A673 (cell line): ENCODE measurements around the gene RAB37. TPM values are rescaled to one million over a fixed set of nuclear protein-coding genes. Genes with fewer than 3 reads are reported as not detected.

Source experiments
- BruUV-seq: library from RNA; stranded (reverse); fragments of 400-500 nt; replicated peaks from 2 replicates; lab custom pipeline; 2021; lab: Mats Ljungman, UMichigan
- CTCF ChIA-PET: fragments of 300-600 bp; sonication (Branson Sonifier 250); formaldehyde crosslinking; loops from one replicate; lab custom pipeline; 2022; ENCODE audit warnings: antibody characterized with exemption; lab: Charles Lee
- POLR2A ChIA-PET: fragments of 300-600 bp; sonication (Branson Sonifier 250); formaldehyde crosslinking; loops from one replicate; lab custom pipeline; 2022; ENCODE audit warnings: antibody characterized with exemption; ENCODE audit not compliant: low non-redundant PET; lab: Charles Lee
- DNase-seq: peaks from one replicate; pipeline ENCODE4 v3.0.0-alpha.2; 2015; ENCODE audit warnings: low spot score
- H3K27ac ChIP-seq: fragments of 200-600 bp; sonication (generic); 2 replicates; pipeline ENCODE4 v1.5.1; 2016; ENCODE audit warnings: mixed run types, low read depth, mild to moderate bottlenecking, mixed read lengths, antibody characterized with exemption, low read length; ENCODE audit not compliant: poor library complexity, severe bottlenecking
- H3K27me3 ChIP-seq: fragments of 200-600 bp; sonication (generic); replicated peaks from 2 replicates; pipeline ENCODE4 v1.6.1; 2017; ENCODE audit warnings: mixed run types, low read depth, mild to moderate bottlenecking, mixed read lengths, antibody characterized with exemption, low read length; ENCODE audit not compliant: insufficient read depth, poor library complexity
- H3K36me3 ChIP-seq: fragments of 200-600 bp; sonication (generic); 2 replicates; pipeline ENCODE4 v1.6.1; 2016; ENCODE audit warnings: mixed run types, mild to moderate bottlenecking, mixed read lengths, antibody characterized with exemption, low read length; ENCODE audit not compliant: insufficient read depth, poor library complexity, severe bottlenecking
- H3K4me1 ChIP-seq: fragments of 200-600 bp; sonication (generic); 2 replicates; pipeline ENCODE4 v1.6.1; 2017; ENCODE audit warnings: mixed run types, mild to moderate bottlenecking, mixed read lengths, antibody characterized with exemption, low read length; ENCODE audit not compliant: insufficient read depth, poor library complexity, severe bottlenecking
- H3K4me3 ChIP-seq: fragments of 200-600 bp; sonication (generic); 2 replicates; pipeline ENCODE4 v1.5.1; 2016; ENCODE audit warnings: low read depth, mixed run types, mild to moderate bottlenecking, mixed read lengths, low read length; ENCODE audit not compliant: poor library complexity, severe bottlenecking
- H3K9me3 ChIP-seq: fragments of 200-600 bp; sonication (generic); 2 replicates; pipeline ENCODE4 v1.6.1; 2016; ENCODE audit warnings: mixed run types, low read depth, mild to moderate bottlenecking, mixed read lengths, antibody characterized with exemption, low read length; ENCODE audit not compliant: poor library complexity, severe bottlenecking
- EZH2 ChIP-seq: fragments of 200-600 bp; sonication (generic); IDR thresholded peaks from 2 replicates; pipeline ENCODE4 v1.6.1; 2017; ENCODE audit warnings: borderline replicate concordance, low read depth, mild to moderate bottlenecking, mixed read lengths, antibody characterized with exemption, low read length; ENCODE audit not compliant: poor library complexity, severe bottlenecking
- intact Hi-C: fragments of 100-400 bp; cut with micrococcal nuclease; formaldehyde crosslinking; loops from one replicate; pipeline ENCODE4 v1.10.0; 2022; ENCODE audit not compliant: unreplicated experiment
- total RNA-seq: library from RNA; stranded (reverse); gene quantifications from 2 replicates; pipeline ENCODE4 v1.2.3, GENCODE V29; 2021
- TF ChIP-seq, protein P1 (sequence below): fragments of 300-800, 200-600 bp; sonication (generic); conservative IDR thresholded peaks from 2 replicates; pipeline ENCODE4 v1.5.1; 2017; ENCODE audit warnings: low read depth, mild to moderate bottlenecking, antibody characterized with exemption, low read length, moderate library complexity, mixed read lengths

The RAB37 gene
- total RNA-seq, 1 experiment from 2014 or later, result not detected

DNA sequence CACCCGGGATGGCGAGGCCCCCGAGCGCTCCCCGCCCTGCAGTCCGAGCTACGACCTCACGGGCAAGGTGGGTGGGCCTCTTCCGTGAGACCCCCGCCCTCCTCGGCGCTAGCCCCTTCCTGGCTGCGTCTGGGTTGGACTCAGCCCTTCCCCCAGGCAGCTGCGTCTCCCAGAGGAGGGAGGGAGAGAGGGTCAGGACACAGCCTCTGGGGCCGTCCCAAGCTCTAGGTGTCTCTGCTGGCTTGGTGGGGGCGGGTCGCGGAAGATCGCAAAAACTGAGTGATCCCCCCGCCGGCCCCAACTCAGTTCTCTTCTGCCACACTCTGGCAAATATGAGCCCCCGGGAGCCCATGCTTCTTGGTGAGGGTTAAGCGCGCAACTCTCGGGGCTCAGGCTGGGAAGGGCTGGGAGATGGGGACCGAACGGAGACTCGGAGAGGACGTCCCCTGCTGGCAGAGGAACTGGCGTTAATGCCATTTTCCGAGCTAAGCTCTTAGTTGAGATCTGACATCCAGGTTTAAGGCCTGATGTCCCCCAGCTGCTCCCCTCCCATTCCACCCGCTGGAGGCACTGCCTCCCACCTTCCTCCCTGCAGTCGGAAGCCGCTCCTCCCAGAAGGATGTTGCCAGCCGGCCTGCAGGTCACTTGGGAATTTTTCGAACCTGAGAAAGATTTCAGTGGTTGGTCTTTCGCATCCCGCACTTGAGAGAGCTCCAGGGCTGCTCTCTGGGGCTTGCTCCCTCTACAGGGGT, 419 bp downstream of the RAB37 start:
- H3K27me3 ChIP-seq, result peaks cover 63% of the 10 kb centered on the region
- POLR2A ChIA-PET, result no interaction called here
- H3K4me1 ChIP-seq, result peaks cover 16% of the 10 kb centered on the region
- H3K27ac ChIP-seq, result no peak overlapping the region
- no peaks in the 10 kb centered on the region for H3K9me3 ChIP-seq
- peak overlapping the region; percentile 30 for H3K4me3 ChIP-seq
- intact Hi-C loops, result no loop called here
- TF ChIP-seq, protein P1, sequence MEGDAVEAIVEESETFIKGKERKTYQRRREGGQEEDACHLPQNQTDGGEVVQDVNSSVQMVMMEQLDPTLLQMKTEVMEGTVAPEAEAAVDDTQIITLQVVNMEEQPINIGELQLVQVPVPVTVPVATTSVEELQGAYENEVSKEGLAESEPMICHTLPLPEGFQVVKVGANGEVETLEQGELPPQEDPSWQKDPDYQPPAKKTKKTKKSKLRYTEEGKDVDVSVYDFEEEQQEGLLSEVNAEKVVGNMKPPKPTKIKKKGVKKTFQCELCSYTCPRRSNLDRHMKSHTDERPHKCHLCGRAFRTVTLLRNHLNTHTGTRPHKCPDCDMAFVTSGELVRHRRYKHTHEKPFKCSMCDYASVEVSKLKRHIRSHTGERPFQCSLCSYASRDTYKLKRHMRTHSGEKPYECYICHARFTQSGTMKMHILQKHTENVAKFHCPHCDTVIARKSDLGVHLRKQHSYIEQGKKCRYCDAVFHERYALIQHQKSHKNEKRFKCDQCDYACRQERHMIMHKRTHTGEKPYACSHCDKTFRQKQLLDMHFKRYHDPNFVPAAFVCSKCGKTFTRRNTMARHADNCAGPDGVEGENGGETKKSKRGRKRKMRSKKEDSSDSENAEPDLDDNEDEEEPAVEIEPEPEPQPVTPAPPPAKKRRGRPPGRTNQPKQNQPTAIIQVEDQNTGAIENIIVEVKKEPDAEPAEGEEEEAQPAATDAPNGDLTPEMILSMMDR, result peak; percentile 56
- TF ChIP-seq EZH2, result peak; percentile 62
- no peaks in the 10 kb centered on the region for H3K36me3 ChIP-seq
- BruUV-seq, result no TSS peak
- DNase-seq, result peak; percentile 61
- CTCF ChIA-PET, result interaction anchor here (0.6 to 2.9 kb wide), 3 partner anchors 80 to 358 kb away, joined by 3 to 19 read pairs (median 5); no protein-coding TSS in a partner anchor

DNA sequence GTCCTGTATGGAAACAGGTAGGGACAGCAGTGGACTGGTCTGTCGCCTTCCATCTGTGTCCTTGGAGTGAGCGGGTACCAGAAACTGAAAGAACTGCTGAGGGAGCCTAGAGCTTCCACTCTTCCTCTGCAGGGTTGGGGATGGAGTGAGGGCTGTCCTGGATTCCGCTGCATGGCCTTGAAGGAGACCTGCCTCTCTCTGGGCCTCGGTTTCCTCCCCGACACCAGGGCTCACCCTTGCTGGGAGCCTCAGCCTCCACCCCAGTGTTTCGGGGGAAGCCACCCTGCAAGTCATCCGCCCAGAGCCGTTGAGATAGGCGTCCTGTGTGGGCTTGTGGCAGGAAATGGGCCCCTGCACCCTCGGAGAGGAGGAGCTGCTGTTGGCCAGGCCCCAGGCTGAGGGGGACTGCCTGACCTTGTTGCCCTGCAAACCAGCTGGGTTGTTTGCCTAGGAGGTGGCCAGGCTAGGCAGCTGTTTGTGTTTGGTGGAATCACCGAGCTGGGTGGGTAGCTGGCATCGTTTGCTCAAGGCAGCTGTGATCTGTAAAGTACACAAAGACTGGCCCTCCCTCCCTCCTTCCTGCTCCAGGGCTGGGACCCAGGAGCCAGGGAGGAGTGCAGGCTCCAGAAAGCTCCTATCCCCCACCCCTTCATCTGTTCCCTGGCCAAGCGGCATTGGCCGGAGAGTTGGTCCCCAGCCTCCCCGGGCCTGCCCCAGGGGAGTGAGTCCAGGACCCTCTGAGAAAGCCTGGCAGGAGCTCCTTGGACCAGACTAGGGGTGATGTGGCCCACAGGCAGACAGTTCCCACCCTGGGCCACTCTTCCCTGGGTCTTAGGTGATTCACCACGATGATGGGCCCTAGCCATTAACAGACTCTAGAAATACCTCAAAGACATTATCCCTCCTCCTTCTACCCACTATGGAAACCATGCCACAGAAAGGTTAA, 1.3 kb downstream of the RAB37 start:
- DNase-seq, result no peak
- POLR2A ChIA-PET, result no interaction called here
- no TSS peak for BruUV-seq
- peak overlapping the region; percentile 30 for H3K4me3 ChIP-seq
- peaks cover 62% of the 10 kb centered on the region for H3K27me3 ChIP-seq
- intact Hi-C loops, result no loop called here
- no peaks in the 10 kb centered on the region for H3K36me3 ChIP-seq
- no peaks in the 10 kb centered on the region for H3K9me3 ChIP-seq
- TF ChIP-seq, protein P1, result no peak
- TF ChIP-seq EZH2, result no peak
- CTCF ChIA-PET, result interaction anchor here (0.6 to 2.9 kb wide), 3 partner anchors 12 to 359 kb away, joined by 3 to 19 read pairs (median 9); no protein-coding TSS in a partner anchor
- H3K27ac ChIP-seq, result no peak overlapping the region
- peaks cover 16% of the 10 kb centered on the region for H3K4me1 ChIP-seq

DNA sequence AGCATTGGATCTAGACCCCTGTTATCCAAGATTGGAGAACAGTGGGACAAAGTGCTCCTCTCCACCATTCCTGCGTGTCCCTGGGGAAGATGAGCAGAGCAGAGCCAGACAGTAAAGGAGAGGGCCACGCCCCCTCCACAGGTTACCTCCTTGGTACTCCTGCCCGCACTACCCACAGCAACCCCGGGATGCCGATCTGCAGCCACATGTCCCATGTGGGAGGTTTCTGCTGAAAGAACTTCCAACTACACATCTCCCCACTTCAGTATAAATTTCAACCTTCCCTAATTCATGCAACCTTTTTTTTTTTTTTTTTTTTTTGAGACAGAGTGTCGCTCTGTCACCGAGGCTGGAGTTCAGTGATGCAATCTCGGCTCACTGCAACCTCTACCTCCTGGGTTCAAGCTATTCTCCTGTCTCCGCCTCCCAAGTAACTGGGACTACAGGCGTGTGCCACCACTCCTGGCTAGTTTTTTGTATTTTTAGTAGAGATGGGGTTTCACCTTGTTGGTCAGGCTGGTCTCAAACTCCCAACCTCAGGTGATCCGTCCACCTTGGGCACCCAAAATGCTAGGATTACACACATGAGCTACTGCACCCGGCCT, 2.3 kb downstream of the RAB37 start:
- no peak overlapping the region for H3K4me3 ChIP-seq
- H3K9me3 ChIP-seq, result no peaks in the 10 kb centered on the region
- no peaks in the 10 kb centered on the region for H3K36me3 ChIP-seq
- H3K27me3 ChIP-seq, result peaks cover 52% of the 10 kb centered on the region
- intact Hi-C loops, result no loop called here
- TF ChIP-seq EZH2, result no peak
- TF ChIP-seq, protein P1, result no peak
- H3K4me1 ChIP-seq, result peaks cover 16% of the 10 kb centered on the region
- POLR2A ChIA-PET, result no interaction called here
- H3K27ac ChIP-seq, result no peak overlapping the region
- no peak for DNase-seq
- BruUV-seq, result no TSS peak
- CTCF ChIA-PET, result no interaction called here
